GM19193 (cell line): ENCODE data around the gene ZNF79.

Experiments
- POLR2A ChIP-seq: IDR thresholded peaks from 4 replicates; pipeline ENCODE4 v1.6.1; 2011; ENCODE audit not compliant: insufficient read depth, insufficient read length; ENCODE audit errors: extremely low read depth

The ZNF79 gene

GRCh38 chr9:127492616-127493015 lies 68.4 kb downstream of the ZNF79 start:
- TF ChIP-seq POLR2A: no peak

GRCh38 chr9:127493592-127494303 lies 69.6 kb downstream of the ZNF79 start:
- TF ChIP-seq POLR2A: no peak

GRCh38 chr9:127494304-127494702 lies 70.1 kb downstream of the ZNF79 start:
- no peak for TF ChIP-seq POLR2A
